ENCODE measurements around the gene SLC25A36. TPM values are rescaled to one million over a fixed set of nuclear protein-coding genes. Genes with fewer than 3 reads are reported as not detected.

SLC25A36 gene
- total and polyA plus RNA-seq, 2 of the 4 experiments (the other 2 are of a cell fraction) = 31.3 to 76.7 TPM

GRCh38 chr3:140914384-140914945 is 27.2 kb upstream of the SLC25A36 start:
- Histone ChIP-seq H3K36me3 (ENCODE audit: control insufficient read depth, insufficient read depth, low read length) (no peaks in the 10 kb centered on the region), H2BK15ac (ENCODE audit: low read depth, low read length) (no peak overlapping the region), H2BK5ac (ENCODE audit: low read depth, low read length, poor library complexity, severe bottlenecking) (no peak overlapping the region), H3K79me1 (ENCODE audit: low read depth in 1 of 2, low read length in 2 of 2) (no peaks in the 10 kb centered on the region), H4K5ac (ENCODE audit: low read depth, low read length) (no peak overlapping the region), H3K18ac (ENCODE audit: low read depth, low read length) (no peak overlapping the region), H2AFZ (replicated peaks; ENCODE audit: low read length, poor library complexity) (no peak overlapping the region), H3K9me1 (ENCODE audit: insufficient read depth, low read length) (no peaks in the 10 kb centered on the region), H3K4ac (ENCODE audit: low read depth, low read length) (no peak overlapping the region), H3K14ac (replicated peaks; ENCODE audit: low read depth, low read length) (no peak overlapping the region), H3K4me1 (ENCODE audit: control insufficient read depth, insufficient read depth, low read length) (no peaks in the 10 kb centered on the region), H2BK20ac (ENCODE audit: low read depth, low read length) (no peak overlapping the region), H3K4me3 (ENCODE audit: insufficient read depth, low read depth, low read length) (no peak overlapping the region), H2AK9ac (replicated peaks; ENCODE audit: low read depth, low read length, poor library complexity) (no peak overlapping the region), H4K8ac (ENCODE audit: low read depth in 2 of 2, low read length in 2 of 2) (no peak overlapping the region), H3K56ac (ENCODE audit: extremely low read depth, insufficient read depth, low read length) (no peak overlapping the region), H3K9me3 (ENCODE audit: control insufficient read depth, insufficient read depth, low read length) (no peaks in the 10 kb centered on the region), H2AK5ac (ENCODE audit: low read depth, low read length) (no peak overlapping the region), H4K20me1 (ENCODE audit: insufficient read depth, low read length) (no peaks in the 10 kb centered on the region), H3K9ac (ENCODE audit: low read depth, low read length) (no peak overlapping the region), H3K23ac (ENCODE audit: low read depth, low read length) (no peak overlapping the region), H3K27ac (ENCODE audit: insufficient read depth, low read length) (no peak overlapping the region), H3K27me3 (ENCODE audit: control insufficient read depth, insufficient read depth, low read length) (peaks cover 4% of the 10 kb centered on the region), H4K91ac (ENCODE audit: insufficient read depth, low read depth, low read length) (no peak overlapping the region), H2BK120ac (ENCODE audit: low read depth, low read length) (no peak overlapping the region), H3K4me2 (ENCODE audit: low read depth, low read length) (no peak overlapping the region)
- no peak for DNase-seq
- dilution Hi-C loops (cut with HindIII; ENCODE audit: low sequenced_read_pairs, unreplicated experiment) = no loop called here
- intact Hi-C loops (cut with micrococcal nuclease) = no loop called here
- 13% methylated on average over 1 of the region's 4 CpGs; no CpG with 5 or more reads in 1 of the 2 experiments for WGBS, 2 experiments (ENCODE audit: extremely low coverage in 2 of 2, insufficient read length in 1 of 2)
- ATAC-seq (ENCODE audit: low read depth) = no peak
- BruUV-seq (replicated peaks) = no TSS peak
- CTCF ChIA-PET = interaction anchor here (0.8 kb wide), 1 partner anchor 16 kb away, joined by 3 read pairs; no protein-coding TSS in a partner anchor
- TF ChIP-seq NFE2L2 (IDR thresholded peaks at IDR 0.05; ENCODE audit: low read depth, low read length) (no peak), POLR2A (IDR thresholded peaks at IDR 0.05; ENCODE audit: low read depth, low read length) (no peak), RCOR1 (IDR thresholded peaks at IDR 0.05; ENCODE audit: insufficient replicate concordance, low read length) (no peak), CEBPB (IDR thresholded peaks at IDR 0.05; ENCODE audit: low read depth, low read length) (no peak), FOS (IDR thresholded peaks at IDR 0.05; ENCODE audit: low read depth, low read length) (no peak), RAD21 (IDR thresholded peaks at IDR 0.05; ENCODE audit: low read length) (no peak), MAFK (IDR thresholded peaks at IDR 0.05; ENCODE audit: low read depth, low read length) (no peak), CTCF (conservative IDR thresholded peaks at IDR 0.05; ENCODE audit: low read depth, low read length) (no peak), RFX5 (IDR thresholded peaks at IDR 0.05; ENCODE audit: low read depth, low read length) (no peak)
- TF ChIP-seq, protein P1, sequence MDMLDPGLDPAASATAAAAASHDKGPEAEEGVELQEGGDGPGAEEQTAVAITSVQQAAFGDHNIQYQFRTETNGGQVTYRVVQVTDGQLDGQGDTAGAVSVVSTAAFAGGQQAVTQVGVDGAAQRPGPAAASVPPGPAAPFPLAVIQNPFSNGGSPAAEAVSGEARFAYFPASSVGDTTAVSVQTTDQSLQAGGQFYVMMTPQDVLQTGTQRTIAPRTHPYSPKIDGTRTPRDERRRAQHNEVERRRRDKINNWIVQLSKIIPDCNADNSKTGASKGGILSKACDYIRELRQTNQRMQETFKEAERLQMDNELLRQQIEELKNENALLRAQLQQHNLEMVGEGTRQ (IDR thresholded peaks at IDR 0.05; ENCODE audit: low read depth, low read length) = no peak
- TF ChIP-seq, protein P2, sequence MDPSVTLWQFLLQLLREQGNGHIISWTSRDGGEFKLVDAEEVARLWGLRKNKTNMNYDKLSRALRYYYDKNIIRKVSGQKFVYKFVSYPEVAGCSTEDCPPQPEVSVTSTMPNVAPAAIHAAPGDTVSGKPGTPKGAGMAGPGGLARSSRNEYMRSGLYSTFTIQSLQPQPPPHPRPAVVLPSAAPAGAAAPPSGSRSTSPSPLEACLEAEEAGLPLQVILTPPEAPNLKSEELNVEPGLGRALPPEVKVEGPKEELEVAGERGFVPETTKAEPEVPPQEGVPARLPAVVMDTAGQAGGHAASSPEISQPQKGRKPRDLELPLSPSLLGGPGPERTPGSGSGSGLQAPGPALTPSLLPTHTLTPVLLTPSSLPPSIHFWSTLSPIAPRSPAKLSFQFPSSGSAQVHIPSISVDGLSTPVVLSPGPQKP (IDR thresholded peaks at IDR 0.05; ENCODE audit: borderline replicate concordance, low read depth, low read length) = no peak
- POLR2A ChIA-PET (ENCODE audit: unreplicated experiment) = no interaction called here
- in situ Hi-C loops (cut with MboI; ENCODE audit: low sequenced_read_pairs) = no loop called here

All from IMR-90 (cell line).